Measurements from ENCODE around the gene ZNF397.
A peak's percentile ranks its signal among the peaks of the same experiment; 100 is the strongest.
"Not testable (repeated sequence)": the region's sequence is repeated elsewhere in the genome, so short reads cannot be mapped to it uniquely, and the experiment has no call there.

Gene ZNF397

DNA sequence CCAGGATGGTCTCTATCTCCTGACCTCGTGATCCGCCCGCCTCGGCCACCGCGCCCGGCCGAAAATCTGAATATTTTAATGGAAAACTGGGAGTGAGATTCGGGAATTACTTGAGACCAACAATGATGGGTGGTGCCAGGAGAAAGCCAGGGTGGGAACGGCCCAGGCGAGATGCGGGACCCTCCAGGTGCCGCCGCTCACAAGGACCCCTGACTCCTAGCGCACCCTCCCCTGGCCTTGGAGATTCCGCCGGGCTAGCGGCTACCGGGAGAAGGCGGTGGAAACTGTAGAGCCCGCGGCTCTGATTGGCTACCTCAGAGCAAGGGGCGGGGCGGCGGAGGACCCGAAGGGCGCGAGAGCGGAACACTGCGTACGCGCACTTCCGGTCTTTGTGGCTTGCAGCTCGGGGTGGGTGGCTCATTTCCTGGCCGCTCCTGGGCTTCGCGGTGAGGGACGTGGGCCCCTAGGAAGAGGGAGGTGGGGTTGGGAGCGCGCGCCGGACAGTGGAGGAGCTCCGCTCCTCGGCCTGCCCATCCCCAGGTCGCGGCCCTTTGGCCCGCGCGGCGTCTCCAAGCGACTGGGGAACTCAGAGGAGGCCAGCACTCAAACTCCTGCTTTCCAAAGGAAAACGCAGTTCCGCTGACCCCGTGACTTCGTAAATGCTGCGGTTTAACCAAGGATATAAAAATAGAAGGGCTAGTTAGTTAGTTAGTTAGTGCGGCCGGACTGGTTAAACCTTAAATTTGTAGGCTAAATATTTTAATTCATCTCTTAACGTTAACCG lies at the start of gene ZNF397:
ZNF397 (plus strand) TSS at position 371 of the 784 bp plus-strand sequence. CDS start 1,437 bp downstream, outside the sequence.
- H3K36me3 Mint-ChIP-seq (ENCODE audit: low read depth): peaks cover 46% of the 10 kb centered on the region
- H3K9me3 Mint-ChIP-seq: peaks cover 37% of the 10 kb centered on the region
- intact Hi-C loops (cut with micrococcal nuclease): loop anchor here (1.0 to 10.0 kb wide), 4 partner anchors 10 to 734 kb away; partner anchors contain the start of genes RMP24, ZNF24 and ZSCAN30
- H3K27me3 Mint-ChIP-seq: no peaks in the 10 kb centered on the region
- peaks cover 5% of the 10 kb centered on the region for H3K4me1 Mint-ChIP-seq (ENCODE audit: low read depth)
- peak within 1 kb of the TSS; percentile 92 for H3K4me3 Mint-ChIP-seq
- H3K27ac Mint-ChIP-seq: peak within 1 kb of the TSS; percentile 100

DNA sequence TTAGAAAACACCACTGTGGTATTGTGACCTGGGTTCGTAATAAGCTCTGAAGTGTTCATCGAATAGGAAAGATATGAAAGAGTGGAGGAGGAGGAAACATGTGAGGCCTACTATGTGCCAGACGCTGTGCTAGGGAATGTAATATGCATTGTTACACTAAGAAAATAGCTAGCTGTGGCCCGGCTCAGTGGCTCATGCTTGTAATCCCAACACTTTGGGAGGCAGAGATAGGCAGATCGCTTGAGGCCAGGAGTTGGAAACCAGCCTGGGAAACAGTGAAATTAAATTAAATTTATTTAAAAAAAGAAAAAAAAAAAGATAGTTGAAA lies 49.2 kb upstream of the ZNF397 start:
- Mint-ChIP-seq H3K27me3 (no peaks in the 10 kb centered on the region), H3K27ac (no peak overlapping the region), H3K4me3 (no peak overlapping the region), H3K9me3 (no peaks in the 10 kb centered on the region), H3K4me1 (ENCODE audit: low read depth) (no peaks in the 10 kb centered on the region), H3K36me3 (ENCODE audit: low read depth) (no peaks in the 10 kb centered on the region)
- intact Hi-C loops (cut with micrococcal nuclease): no loop called here

- H3K27me3 Mint-ChIP-seq: no peaks in the 10 kb centered on the region
- intact Hi-C loops (cut with micrococcal nuclease): no loop called here
- H3K36me3 Mint-ChIP-seq (ENCODE audit: low read depth): no peaks in the 10 kb centered on the region
- no peak overlapping the region for H3K4me3 Mint-ChIP-seq
- H3K9me3 Mint-ChIP-seq: no peaks in the 10 kb centered on the region
- H3K4me1 Mint-ChIP-seq (ENCODE audit: low read depth): no peaks in the 10 kb centered on the region
- H3K27ac Mint-ChIP-seq: no peak overlapping the region
Measured at GRCh38 chr18:35192415-35192814, 48.4 kb upstream of the ZNF397 start.

DNA sequence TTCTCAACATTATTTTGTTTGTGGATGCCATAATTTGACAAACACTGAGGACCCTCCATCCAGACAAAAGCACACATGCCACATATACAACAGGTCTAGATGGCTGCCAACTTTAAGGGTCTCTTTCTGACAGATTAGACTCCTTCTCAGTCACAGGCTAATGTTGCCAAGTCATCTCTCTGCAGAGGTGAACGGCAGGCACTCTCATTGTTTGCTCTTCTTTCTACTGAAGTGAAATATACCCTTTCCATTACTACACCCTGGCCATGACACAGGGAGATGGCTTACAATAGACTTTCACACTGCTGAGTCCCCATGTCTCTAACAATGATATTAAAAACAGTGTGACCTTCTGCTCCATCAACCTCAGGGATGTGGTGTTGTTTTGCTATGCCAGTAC lies 47.5 kb upstream of the ZNF397 start:
- Mint-ChIP-seq H3K36me3 (ENCODE audit: low read depth) (no peaks in the 10 kb centered on the region), H3K27me3 (no peaks in the 10 kb centered on the region), H3K27ac (no peak overlapping the region), H3K4me1 (ENCODE audit: low read depth) (no peaks in the 10 kb centered on the region), H3K9me3 (no peaks in the 10 kb centered on the region), H3K4me3 (no peak overlapping the region)
- intact Hi-C loops (cut with micrococcal nuclease): no loop called here

GRCh38 chr18:35197296-35197695 lies 43.5 kb upstream of the ZNF397 start:
- Mint-ChIP-seq H3K27ac (no peak overlapping the region), H3K4me1 (ENCODE audit: low read depth) (no peaks in the 10 kb centered on the region), H3K27me3 (no peaks in the 10 kb centered on the region), H3K9me3 (no peaks in the 10 kb centered on the region), H3K36me3 (ENCODE audit: low read depth) (no peaks in the 10 kb centered on the region), H3K4me3 (no peak overlapping the region)
- intact Hi-C loops (cut with micrococcal nuclease): no loop called here

GRCh38 chr18:35201256-35201931 lies 39.4 kb upstream of the ZNF397 start:
- no peak overlapping the region for H3K27ac Mint-ChIP-seq

DNA sequence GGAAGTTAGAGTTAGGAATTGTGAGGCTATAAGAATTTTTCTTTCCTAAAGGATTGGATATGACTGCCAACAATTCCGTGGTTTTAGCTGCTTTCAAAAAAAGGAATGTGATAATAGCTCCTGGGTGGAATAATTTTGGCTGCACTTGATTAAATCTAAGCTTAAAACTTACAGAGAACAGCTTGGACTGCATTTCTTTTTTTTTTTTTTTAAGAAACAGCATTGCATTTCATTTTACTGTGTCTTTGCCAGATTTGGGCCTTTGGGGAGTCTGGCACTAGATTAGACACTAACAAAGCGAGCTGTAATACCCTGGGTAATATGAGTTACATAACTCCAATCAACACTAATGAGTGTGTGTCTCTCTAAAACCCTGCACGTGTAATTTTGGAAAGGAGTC lies 37.8 kb upstream of the ZNF397 start:
- H3K4me3 Mint-ChIP-seq: no peak overlapping the region

More at GRCh38 chr18:35201256-35201931, 39.4 kb upstream of the ZNF397 start:
- no peaks in the 10 kb centered on the region for H3K27me3 Mint-ChIP-seq
- H3K9me3 Mint-ChIP-seq: peaks cover 21% of the 10 kb centered on the region
- intact Hi-C loops (cut with micrococcal nuclease): no loop called here
- no peak overlapping the region for H3K4me3 Mint-ChIP-seq
- H3K4me1 Mint-ChIP-seq (ENCODE audit: low read depth): no peaks in the 10 kb centered on the region
- no peaks in the 10 kb centered on the region for H3K36me3 Mint-ChIP-seq (ENCODE audit: low read depth)

DNA sequence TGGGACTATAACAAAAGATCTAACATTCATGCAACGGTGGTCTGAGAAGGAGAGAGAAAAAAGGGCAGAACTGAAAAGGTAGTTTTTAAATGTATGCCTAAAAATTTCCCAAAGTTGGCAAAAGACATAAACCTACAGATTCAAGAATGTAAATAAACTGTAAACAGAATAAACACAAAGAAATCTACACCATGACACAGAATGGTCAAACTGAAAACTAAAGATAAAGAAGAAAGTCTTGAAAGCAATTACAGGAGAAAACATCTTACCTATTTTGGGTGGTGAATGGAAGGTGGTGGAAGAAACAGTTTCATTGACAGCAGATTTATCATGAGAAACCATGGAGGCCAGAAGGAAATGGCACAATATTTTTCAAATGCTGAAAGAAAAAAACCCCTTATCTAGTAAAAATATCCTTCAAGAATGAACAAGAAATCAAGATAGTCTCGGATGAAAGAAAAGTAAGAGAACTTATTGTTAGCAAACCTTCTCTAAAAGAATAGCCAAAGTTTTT lies 35.6 kb upstream of the ZNF397 start:
- Mint-ChIP-seq H3K4me1 (ENCODE audit: low read depth) (no peaks in the 10 kb centered on the region), H3K36me3 (ENCODE audit: low read depth) (no peaks in the 10 kb centered on the region), H3K9me3 (peaks cover 21% of the 10 kb centered on the region), H3K4me3 (no peak overlapping the region), H3K27me3 (no peaks in the 10 kb centered on the region), H3K27ac (no peak overlapping the region)
- intact Hi-C loops (cut with micrococcal nuclease): no loop called here

More for the DNA sequence above, 37.8 kb upstream of the ZNF397 start:
- no peaks in the 10 kb centered on the region for H3K36me3 Mint-ChIP-seq (ENCODE audit: low read depth)
- intact Hi-C loops (cut with micrococcal nuclease): no loop called here
- H3K27me3 Mint-ChIP-seq: no peaks in the 10 kb centered on the region
- peaks cover 21% of the 10 kb centered on the region for H3K9me3 Mint-ChIP-seq
- no peak overlapping the region for H3K27ac Mint-ChIP-seq
- no peaks in the 10 kb centered on the region for H3K4me1 Mint-ChIP-seq (ENCODE audit: low read depth)

DNA sequence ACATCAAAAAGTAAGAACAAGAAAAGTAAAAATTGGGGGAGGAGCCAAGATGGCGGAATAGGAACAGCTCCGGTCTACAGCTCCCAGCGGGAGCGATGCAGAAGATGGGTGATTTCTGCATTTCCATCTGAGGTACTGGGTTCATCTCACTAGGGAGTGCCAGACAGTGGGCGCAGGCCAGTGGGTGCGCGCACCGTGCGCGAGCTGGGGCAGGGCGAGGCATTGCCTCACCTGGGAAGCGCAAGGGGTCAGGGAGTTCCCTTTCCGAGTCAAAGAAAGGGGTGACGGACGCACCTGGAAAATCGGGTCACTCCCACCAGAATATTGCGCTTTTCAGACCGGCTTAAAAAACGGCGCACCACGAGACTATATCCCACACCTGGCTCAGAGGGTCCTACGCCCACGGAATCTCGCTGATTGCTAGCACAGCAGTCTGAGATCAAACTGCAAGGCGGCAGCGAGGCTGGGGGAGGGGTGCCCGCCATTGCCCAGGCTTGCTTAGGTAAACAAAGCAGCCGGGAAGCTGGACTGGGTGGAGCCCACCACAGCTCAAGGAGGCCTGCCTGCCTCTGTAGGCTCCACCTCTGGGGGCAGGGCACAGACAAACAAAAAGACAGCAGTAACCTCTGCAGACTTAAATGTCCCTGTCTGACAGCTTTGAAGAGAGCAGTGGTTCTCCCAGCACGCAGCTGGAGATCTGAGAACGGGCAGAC lies 34.9 kb upstream of the ZNF397 start:
- H3K27me3 Mint-ChIP-seq; H3K36me3 Mint-ChIP-seq (ENCODE audit: low read depth); intact Hi-C loops (cut with micrococcal nuclease); H3K27ac Mint-ChIP-seq; H3K4me1 Mint-ChIP-seq (ENCODE audit: low read depth); H3K4me3 Mint-ChIP-seq: not testable (repeated sequence)
- peaks cover 21% of the 10 kb centered on the region for H3K9me3 Mint-ChIP-seq

- Mint-ChIP-seq H3K9me3 (no peaks in the 10 kb centered on the region), H3K4me1 (ENCODE audit: low read depth) (no peaks in the 10 kb centered on the region), H3K27me3 (no peaks in the 10 kb centered on the region), H3K27ac (no peak overlapping the region), H3K4me3 (no peak overlapping the region), H3K36me3 (ENCODE audit: low read depth) (no peaks in the 10 kb centered on the region)
- intact Hi-C loops (cut with micrococcal nuclease): no loop called here
Measured at GRCh38 chr18:35215026-35215425, 25.8 kb upstream of the ZNF397 start.

DNA sequence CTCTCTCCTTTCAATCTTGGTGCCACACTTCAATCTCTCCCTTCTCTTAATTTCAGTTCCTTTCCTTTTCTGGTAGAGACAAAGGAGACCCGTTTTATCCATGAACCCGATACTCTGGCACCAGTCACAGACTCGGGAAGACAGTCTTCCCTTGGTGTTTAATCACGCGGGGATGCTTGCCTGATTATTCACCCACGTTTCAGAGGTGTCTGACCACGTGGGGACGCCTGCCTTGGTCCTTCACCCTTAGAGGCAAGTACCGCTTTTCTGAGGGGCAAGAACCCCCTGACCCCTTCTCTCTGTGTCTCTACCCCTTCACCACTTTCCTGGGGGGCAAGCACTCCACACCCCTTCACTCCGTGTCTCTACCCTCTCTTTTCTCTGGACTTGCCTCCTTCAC lies 24.2 kb upstream of the ZNF397 start:
- H3K4me3 Mint-ChIP-seq; H3K9me3 Mint-ChIP-seq; H3K36me3 Mint-ChIP-seq (ENCODE audit: low read depth); intact Hi-C loops (cut with micrococcal nuclease); H3K27ac Mint-ChIP-seq; H3K27me3 Mint-ChIP-seq; H3K4me1 Mint-ChIP-seq (ENCODE audit: low read depth): not testable (repeated sequence)

GRCh38 chr18:35219331-35219730 lies 21.5 kb upstream of the ZNF397 start:
- H3K9me3 Mint-ChIP-seq; H3K4me3 Mint-ChIP-seq; intact Hi-C loops (cut with micrococcal nuclease); H3K27me3 Mint-ChIP-seq; H3K27ac Mint-ChIP-seq; H3K36me3 Mint-ChIP-seq (ENCODE audit: low read depth); H3K4me1 Mint-ChIP-seq (ENCODE audit: low read depth): not testable (repeated sequence)

DNA sequence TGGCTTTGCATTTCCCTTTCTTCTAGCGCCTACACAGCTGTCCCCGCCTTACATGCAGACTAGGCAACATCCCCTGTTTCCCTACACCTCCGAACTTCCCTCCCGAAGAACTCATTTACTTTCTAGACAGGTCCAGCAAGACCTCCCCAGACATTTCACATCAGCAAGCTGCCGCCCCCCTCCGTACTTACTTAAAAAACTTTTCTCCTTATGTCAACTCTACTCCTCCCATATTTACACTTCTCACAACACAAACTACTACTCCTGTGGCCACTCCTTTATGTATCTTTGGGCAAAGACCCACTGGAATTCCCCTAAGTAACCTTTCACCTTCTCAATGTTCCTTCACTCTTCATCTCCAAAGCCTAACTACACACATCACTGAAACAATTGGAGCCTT lies 20.4 kb upstream of the ZNF397 start:
- Mint-ChIP-seq H3K9me3 (no peaks in the 10 kb centered on the region), H3K36me3 (ENCODE audit: low read depth) (no peaks in the 10 kb centered on the region), H3K4me3 (no peak overlapping the region), H3K27me3 (no peaks in the 10 kb centered on the region), H3K4me1 (ENCODE audit: low read depth) (no peaks in the 10 kb centered on the region), H3K27ac (no peak overlapping the region)
- intact Hi-C loops (cut with micrococcal nuclease): no loop called here

- H3K4me3 Mint-ChIP-seq: no peak overlapping the region
- no peak overlapping the region for H3K27ac Mint-ChIP-seq
- H3K9me3 Mint-ChIP-seq: no peaks in the 10 kb centered on the region
- no peaks in the 10 kb centered on the region for H3K27me3 Mint-ChIP-seq
- no peaks in the 10 kb centered on the region for H3K4me1 Mint-ChIP-seq (ENCODE audit: low read depth)
- intact Hi-C loops (cut with micrococcal nuclease): no loop called here
- H3K36me3 Mint-ChIP-seq (ENCODE audit: low read depth): no peaks in the 10 kb centered on the region
Measured at GRCh38 chr18:35223797-35224196, 17.0 kb upstream of the ZNF397 start.

Data from dendritic cell treated with granulocyte-macrophage colony-stimulating factor and Interleukin-4, amounts not matched to agents 40 ng/mL and 50 ng/mL, for 4 days (primary cell).